ENCODE measurements around the gene MSI2.

DNA sequence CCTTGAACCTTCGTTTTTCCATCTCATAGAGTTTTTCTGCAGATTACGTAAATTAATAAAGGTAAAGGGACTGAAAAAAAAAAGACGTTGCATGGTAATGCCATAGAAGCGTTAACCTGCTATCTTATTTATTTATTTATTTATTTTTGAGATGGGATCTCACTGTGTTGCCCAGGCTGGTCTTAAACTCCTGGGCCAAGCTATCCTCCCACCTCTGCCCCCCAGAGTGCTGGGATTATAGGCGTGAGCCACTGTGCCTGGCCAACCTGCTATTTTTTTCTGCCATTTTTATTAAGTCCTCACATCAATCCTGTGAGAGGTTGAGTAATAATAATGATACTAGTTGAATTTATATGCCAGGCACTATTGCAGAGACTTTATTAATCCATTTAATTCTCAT is 7.9 kb downstream of the MSI2 start:
- TF ChIP-seq, protein P1, sequence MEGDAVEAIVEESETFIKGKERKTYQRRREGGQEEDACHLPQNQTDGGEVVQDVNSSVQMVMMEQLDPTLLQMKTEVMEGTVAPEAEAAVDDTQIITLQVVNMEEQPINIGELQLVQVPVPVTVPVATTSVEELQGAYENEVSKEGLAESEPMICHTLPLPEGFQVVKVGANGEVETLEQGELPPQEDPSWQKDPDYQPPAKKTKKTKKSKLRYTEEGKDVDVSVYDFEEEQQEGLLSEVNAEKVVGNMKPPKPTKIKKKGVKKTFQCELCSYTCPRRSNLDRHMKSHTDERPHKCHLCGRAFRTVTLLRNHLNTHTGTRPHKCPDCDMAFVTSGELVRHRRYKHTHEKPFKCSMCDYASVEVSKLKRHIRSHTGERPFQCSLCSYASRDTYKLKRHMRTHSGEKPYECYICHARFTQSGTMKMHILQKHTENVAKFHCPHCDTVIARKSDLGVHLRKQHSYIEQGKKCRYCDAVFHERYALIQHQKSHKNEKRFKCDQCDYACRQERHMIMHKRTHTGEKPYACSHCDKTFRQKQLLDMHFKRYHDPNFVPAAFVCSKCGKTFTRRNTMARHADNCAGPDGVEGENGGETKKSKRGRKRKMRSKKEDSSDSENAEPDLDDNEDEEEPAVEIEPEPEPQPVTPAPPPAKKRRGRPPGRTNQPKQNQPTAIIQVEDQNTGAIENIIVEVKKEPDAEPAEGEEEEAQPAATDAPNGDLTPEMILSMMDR (IDR thresholded peaks at IDR 0.05), result no peak
- no peak for TF ChIP-seq POLR2A (IDR thresholded peaks at IDR 0.05)
- TF ChIP-seq POLR2AphosphoS5 (IDR thresholded peaks at IDR 0.05), result no peak

All from suprapubic skin (tissue), 4 donors.